Endothelial cell of umbilical vein (primary cell): ENCODE measurements around the gene TRIP10. TPM values are rescaled to one million over a fixed set of nuclear protein-coding genes. Genes with fewer than 3 reads are reported as not detected.

ENCODE experiments used
- BruUV-seq: library from RNA; stranded (reverse); fragments of 400-500 nt; replicated peaks from 2 replicates; lab custom pipeline; 2021; lab: Mats Ljungman, UMichigan
- CTCF ChIA-PET: fragments of 300-600, 350-600 bp; sonication (Branson Sonifier 250); formaldehyde crosslinking; loops from one replicate; lab custom pipeline; 2021; ENCODE audit warnings: antibody characterized with exemption, inconsistent platforms; lab: Charles Lee
- POLR2A ChIA-PET: fragments of 300-600, 350-600 bp; sonication (Branson Sonifier 250); formaldehyde crosslinking; loops from one replicate; lab custom pipeline; 2021; ENCODE audit warnings: antibody characterized with exemption, inconsistent platforms; lab: Charles Lee
- DNase-seq: peaks from one replicate; pipeline ENCODE4 v3.0.0-alpha.2; 2011; ENCODE audit warnings: low read depth, low spot score
- FAIRE-seq: peaks from 2 replicates; lab custom pipeline; 2011; peaks lifted over from hg19 to GRCh38; lab: Jason Lieb, UNC
- H2AFZ ChIP-seq: 2 replicates; pipeline ENCODE4 v1.6.0; 2012; ENCODE audit warnings: low read depth, low read length, control low read depth, inconsistent platforms
- H3K27ac ChIP-seq: 2 replicates; pipeline ENCODE4 v1.5.1; 2011; ENCODE audit warnings: low read depth, mild to moderate bottlenecking, control low read depth, low read length, moderate library complexity; ENCODE audit not compliant: insufficient read depth
- H3K27me3 ChIP-seq, 2 experiments: 2 replicates each; pipeline versions ENCODE4 v1.6.0 to v1.6.1; 2011; ENCODE audit warnings: low read length in 2 of 2, mixed read lengths in 1 of 2; ENCODE audit not compliant: control insufficient read depth in 2 of 2, insufficient read depth in 2 of 2
- H3K36me3 ChIP-seq, 2 experiments: 2 replicates in 1 of 2; 3 replicates in 1 of 2; pipeline ENCODE4 v1.5.1; 2011; ENCODE audit warnings: low read length in 2 of 2, mild to moderate bottlenecking in 1 of 2, moderate library complexity in 1 of 2; ENCODE audit not compliant: control insufficient read depth in 2 of 2, insufficient read depth in 2 of 2; ENCODE audit errors: extremely low read depth in 1 of 2
- H3K4me1 ChIP-seq: 3 replicates; pipeline ENCODE4 v1.5.1; 2011; ENCODE audit warnings: mild to moderate bottlenecking, low read length; ENCODE audit not compliant: control insufficient read depth, insufficient read depth; ENCODE audit errors: extremely low read depth
- H3K4me2 ChIP-seq: 2 replicates; pipeline ENCODE4 v1.6.1; 2011; ENCODE audit warnings: low read length, control low read depth, mixed read lengths; ENCODE audit not compliant: insufficient read depth
- H3K4me3 ChIP-seq, 3 experiments: fragments of 200-600 bp in 1 of 3; sonication (generic), shearing (Covaris generic) in 1 of 3; replicated peaks in 1 of 3; 2 replicates each; pipeline ENCODE4 v1.5.1; 2011 to 2016; ENCODE audit warnings: control low read depth in 3 of 3, low read length in 3 of 3, mild to moderate bottlenecking in 2 of 3, inconsistent platforms in 1 of 3, low read depth in 1 of 3, moderate library complexity in 1 of 3; ENCODE audit not compliant: insufficient read depth in 1 of 3
- H3K79me2 ChIP-seq: 2 replicates; pipeline ENCODE4 v1.6.0; 2012; ENCODE audit warnings: low read length, inconsistent platforms; ENCODE audit not compliant: control insufficient read depth, insufficient read depth
- H3K9ac ChIP-seq: replicated peaks from 2 replicates; pipeline ENCODE3; 2011; ENCODE audit warnings: low read length, control low read depth; ENCODE audit not compliant: insufficient read depth; ENCODE audit errors: extremely low read depth
- H3K9me1 ChIP-seq: replicated peaks from 3 replicates; pipeline ENCODE4 v1.6.0; 2011; ENCODE audit warnings: mild to moderate bottlenecking, low read length; ENCODE audit not compliant: control insufficient read depth, insufficient read depth; ENCODE audit errors: extremely low read depth
- H3K9me3 ChIP-seq: replicated peaks from 2 replicates; pipeline ENCODE4 v1.5.1; 2012; ENCODE audit warnings: low read length, inconsistent platforms; ENCODE audit not compliant: control insufficient read depth, insufficient read depth
- H4K20me1 ChIP-seq: replicated peaks from 2 replicates; pipeline ENCODE3; 2011; ENCODE audit warnings: mild to moderate bottlenecking, low read length; ENCODE audit not compliant: control insufficient read depth, insufficient read depth; ENCODE audit errors: extremely low read depth
- CTCF ChIP-seq, 2 donors: IDR thresholded peaks; 1 replicate in 1 of 2; 2 replicates in 1 of 2; pipeline ENCODE4 v1.5.1; 2011; ENCODE audit warnings: low read length in 2 of 2, mild to moderate bottlenecking in 2 of 2, moderate library complexity in 2 of 2, control low read depth in 1 of 2, inconsistent platforms in 1 of 2, low read depth in 1 of 2; ENCODE audit not compliant: insufficient read depth in 1 of 2; ENCODE audit errors: extremely low read depth in 1 of 2
- FOS ChIP-seq: IDR thresholded peaks from 2 replicates; pipeline ENCODE4 v1.6.1; 2011; ENCODE audit warnings: mild to moderate bottlenecking, low read length, moderate library complexity, borderline replicate concordance; ENCODE audit not compliant: insufficient read depth
- GATA2 ChIP-seq: IDR thresholded peaks from 2 replicates; pipeline ENCODE4 v1.7.0; 2011; ENCODE audit warnings: low read depth, mild to moderate bottlenecking, moderate library complexity, mixed read lengths, low read length; ENCODE audit not compliant: insufficient read length, insufficient read depth
- JUN ChIP-seq: IDR thresholded peaks from 2 replicates; pipeline ENCODE4 v1.6.1; 2011; ENCODE audit warnings: borderline replicate concordance, low read depth; ENCODE audit not compliant: insufficient read length, insufficient read depth
- MAX ChIP-seq: IDR thresholded peaks from 2 replicates; pipeline ENCODE4 v1.6.1; 2011; ENCODE audit not compliant: insufficient read depth, insufficient read length
- MYC ChIP-seq: IDR thresholded peaks from one replicate; pipeline ENCODE4 v1.6.1; 2011; ENCODE audit warnings: mild to moderate bottlenecking, low read depth, low read length
- POLR2AphosphoS5 ChIP-seq: IDR thresholded peaks from 2 replicates; pipeline ENCODE4 v1.6.1; 2012; ENCODE audit warnings: low read depth, mild to moderate bottlenecking, control low read depth, low read length, moderate library complexity; ENCODE audit not compliant: insufficient read depth
- dilution Hi-C: fragments of 300-500 bp; cut with MboI; formaldehyde crosslinking; loops from one replicate; pipeline ENCODE4 v1.15.0; 2019; ENCODE audit warnings: low sequenced_read_pairs; ENCODE audit not compliant: extremely low pct_ligation_motif_present
- intact Hi-C: fragments of 100-400 bp; cut with micrococcal nuclease; formaldehyde crosslinking; loops from one replicate; pipeline ENCODE4 v1.10.0; 2022
- polyA plus RNA-seq, 4 experiments: library from polyadenylated mRNA; depleted of rRNA in 3 of 4; stranded (reverse) in 3 of 4; unstranded in 1 of 4; fragments of >200 nt; gene quantifications; 2 replicates each; pipeline versions ENCODE4 v1.2.1 to v1.2.3, GENCODE V29; 2011 to 2012; ENCODE audit warnings: missing spikeins in 1 of 4
- total RNA-seq: library from RNA; stranded (reverse); gene quantifications from 2 replicates; pipeline ENCODE4 v1.2.3, GENCODE V29; 2021

TRIP10 gene
- total and polyA plus RNA-seq, 2 donors (not counting 3 experiments of a cell fraction or from before 2014, with no cell fraction given): 28.4 to 69.3 TPM

GRCh38 chr19:6736169-6736916, 3.1 kb upstream of the TRIP10 start:
- DNase-seq (peak; percentile 84), FAIRE-seq (peak; percentile 89)
- POLR2A ChIA-PET: interaction anchor here (0.6 kb wide), 1 partner anchor 127 kb away, joined by 3 read pairs; no protein-coding TSS in a partner anchor
- peak overlapping the region; percentile 89 for H3K9ac ChIP-seq
- H3K4me1 ChIP-seq: peaks cover 44% of the 10 kb centered on the region
- TF ChIP-seq FOS (no peak), MAX (no peak), POLR2AphosphoS5 (peak; percentile 41), CTCF (IDR thresholded peaks at IDR 0.05; ENCODE audit: extremely low read depth in 1 of 2, insufficient read depth in 1 of 2, low read depth in 1 of 2, low read length in 2 of 2) (peak; percentile 60 to 71), GATA2 (no peak), MYC (no peak), JUN (no peak)
- peak overlapping the region; percentile 49 to 99 (median 95) for H3K4me3 ChIP-seq
- no peaks in the 10 kb centered on the region for H3K9me3 ChIP-seq
- peak overlapping the region; percentile 88 for H3K27ac ChIP-seq
- H3K79me2 ChIP-seq: peaks cover 21% of the 10 kb centered on the region
- peak overlapping the region; percentile 18 for H2AFZ ChIP-seq
- no peaks in the 10 kb centered on the region for H4K20me1 ChIP-seq
- intact Hi-C loops (loop anchor here (1.0 to 10.0 kb wide), 6 partner anchors 62 to 364 kb away; partner anchors contain the start of genes ALKBH7, KHSRP, TNFSF14 and TNFSF9), dilution Hi-C loops (no loop called here)
- peak overlapping the region; percentile 94 for H3K4me2 ChIP-seq
- H3K27me3 ChIP-seq: no peaks in the 10 kb centered on the region
- CTCF ChIA-PET: interaction anchor here (1.0 to 6.2 kb wide), 7 partner anchors 8 to 220 kb away, joined by 3 to 179 read pairs (median 3); no protein-coding TSS in a partner anchor
- no peaks in the 10 kb centered on the region for H3K9me1 ChIP-seq
- no TSS peak for BruUV-seq
- peaks cover 0 to 5% of the 10 kb centered on the region in 2 experiments for H3K36me3 ChIP-seq
